ENCODE results near the gene FAAP24.
"Not testable (repeated sequence)": the region's sequence is repeated elsewhere in the genome, so short reads cannot be mapped to it uniquely, and the experiment has no call there.

Gene FAAP24

GRCh38 chr19:32977280-32977679 is 5.2 kb downstream of the FAAP24 start:
- H3K36me3 ChIP-seq (ENCODE audit: control insufficient read depth, low read length) = peaks cover 16% of the 10 kb centered on the region
- peaks cover 9% of the 10 kb centered on the region for H3K4me1 ChIP-seq (ENCODE audit: control insufficient read depth, low read length)
- H3K9me3 ChIP-seq (ENCODE audit: control insufficient read depth, insufficient read depth, low read length) = no peaks in the 10 kb centered on the region
- no peak overlapping the region for H3K27ac ChIP-seq (ENCODE audit: low read depth, low read length)
- no peak overlapping the region for H3K4me2 ChIP-seq (ENCODE audit: low read length)
- no peak overlapping the region for H3K4me3 ChIP-seq (ENCODE audit: low read length)
- H3K79me2 ChIP-seq (ENCODE audit: control insufficient read depth, low read length) = peaks cover 5% of the 10 kb centered on the region
- H3K27me3 ChIP-seq (ENCODE audit: control insufficient read depth, low read length) = no peaks in the 10 kb centered on the region
- TF ChIP-seq CTCF (IDR thresholded peaks at IDR 0.05; ENCODE audit: low read depth, low read length, poor library complexity, severe bottlenecking) (no peak), EZH2phosphoT487 (IDR thresholded peaks at IDR 0.05; ENCODE audit: borderline replicate concordance, low read length) (no peak)
- no peaks in the 10 kb centered on the region for H4K20me1 ChIP-seq (ENCODE audit: control insufficient read depth, insufficient read depth, low read depth, low read length)
- no peaks in the 10 kb centered on the region for H3K9me2 ChIP-seq (replicated peaks; ENCODE audit: control insufficient read depth, low read length)
- H3F3A ChIP-seq (ENCODE audit: control insufficient read depth, insufficient read depth) = 0 out of 2 replicates have a peak, but pooled peaks cover 4% of the 10 kb centered on the region

- not testable (repeated sequence) for H4K20me1 ChIP-seq (ENCODE audit: control insufficient read depth, insufficient read depth, low read depth, low read length); H3K4me3 ChIP-seq (ENCODE audit: low read length); H3K27me3 ChIP-seq (ENCODE audit: control insufficient read depth, low read length); H3K4me2 ChIP-seq (ENCODE audit: low read length); H3K27ac ChIP-seq (ENCODE audit: low read depth, low read length); H3K9me3 ChIP-seq (ENCODE audit: control insufficient read depth, insufficient read depth, low read length); H3K79me2 ChIP-seq (ENCODE audit: control insufficient read depth, low read length); H3K9me2 ChIP-seq (replicated peaks; ENCODE audit: control insufficient read depth, low read length); H3F3A ChIP-seq (ENCODE audit: control insufficient read depth, insufficient read depth); H3K4me1 ChIP-seq (ENCODE audit: control insufficient read depth, low read length)
- H3K36me3 ChIP-seq (ENCODE audit: control insufficient read depth, low read length) = peaks cover 16% of the 10 kb centered on the region
Measured at GRCh38 chr19:32977813-32978212, 5.8 kb downstream of the FAAP24 start.

GRCh38 chr19:32979807-32980206 is 7.8 kb downstream of the FAAP24 start:
- not testable (repeated sequence) for H3F3A ChIP-seq (ENCODE audit: control insufficient read depth, insufficient read depth); H3K27ac ChIP-seq (ENCODE audit: low read depth, low read length); H4K20me1 ChIP-seq (ENCODE audit: control insufficient read depth, insufficient read depth, low read depth, low read length); H3K27me3 ChIP-seq (ENCODE audit: control insufficient read depth, low read length); H3K4me2 ChIP-seq (ENCODE audit: low read length); H3K79me2 ChIP-seq (ENCODE audit: control insufficient read depth, low read length); H3K9me2 ChIP-seq (replicated peaks; ENCODE audit: control insufficient read depth, low read length); H3K4me1 ChIP-seq (ENCODE audit: control insufficient read depth, low read length); H3K4me3 ChIP-seq (ENCODE audit: low read length); H3K9me3 ChIP-seq (ENCODE audit: control insufficient read depth, insufficient read depth, low read length)
- peaks cover 16% of the 10 kb centered on the region for H3K36me3 ChIP-seq (ENCODE audit: control insufficient read depth, low read length)

- H4K20me1 ChIP-seq (ENCODE audit: control insufficient read depth, insufficient read depth, low read depth, low read length); H3K36me3 ChIP-seq (ENCODE audit: control insufficient read depth, low read length); H3K4me2 ChIP-seq (ENCODE audit: low read length): not testable (repeated sequence)
Measured at GRCh38 chr19:32982488-32982887, 10.4 kb downstream of the FAAP24 start.

GRCh38 chr19:32988254-32988653 is 16.2 kb downstream of the FAAP24 start:
- H3K4me1 ChIP-seq (ENCODE audit: control insufficient read depth, low read length); H4K20me1 ChIP-seq (ENCODE audit: control insufficient read depth, insufficient read depth, low read depth, low read length); H3K4me3 ChIP-seq (ENCODE audit: low read length); H3K36me3 ChIP-seq (ENCODE audit: control insufficient read depth, low read length); H3K9me2 ChIP-seq (replicated peaks; ENCODE audit: control insufficient read depth, low read length); H3K79me2 ChIP-seq (ENCODE audit: control insufficient read depth, low read length); H3K27ac ChIP-seq (ENCODE audit: low read depth, low read length); H3K27me3 ChIP-seq (ENCODE audit: control insufficient read depth, low read length); H3F3A ChIP-seq (ENCODE audit: control insufficient read depth, insufficient read depth); H3K9me3 ChIP-seq (ENCODE audit: control insufficient read depth, insufficient read depth, low read length); H3K4me2 ChIP-seq (ENCODE audit: low read length): not testable (repeated sequence)

More at GRCh38 chr19:32982488-32982887, 10.4 kb downstream of the FAAP24 start:
- H3K4me1 ChIP-seq (ENCODE audit: control insufficient read depth, low read length); H3K27me3 ChIP-seq (ENCODE audit: control insufficient read depth, low read length); H3K4me3 ChIP-seq (ENCODE audit: low read length); H3K9me3 ChIP-seq (ENCODE audit: control insufficient read depth, insufficient read depth, low read length); H3K27ac ChIP-seq (ENCODE audit: low read depth, low read length); H3F3A ChIP-seq (ENCODE audit: control insufficient read depth, insufficient read depth); H3K79me2 ChIP-seq (ENCODE audit: control insufficient read depth, low read length); H3K9me2 ChIP-seq (replicated peaks; ENCODE audit: control insufficient read depth, low read length): not testable (repeated sequence)
